ENCODE measurements around the gene VPS4B.
"Not testable (repeated sequence)": the region's sequence is repeated elsewhere in the genome, so short reads cannot be mapped to it uniquely, and the experiment has no call there.

Gene VPS4B

DNA sequence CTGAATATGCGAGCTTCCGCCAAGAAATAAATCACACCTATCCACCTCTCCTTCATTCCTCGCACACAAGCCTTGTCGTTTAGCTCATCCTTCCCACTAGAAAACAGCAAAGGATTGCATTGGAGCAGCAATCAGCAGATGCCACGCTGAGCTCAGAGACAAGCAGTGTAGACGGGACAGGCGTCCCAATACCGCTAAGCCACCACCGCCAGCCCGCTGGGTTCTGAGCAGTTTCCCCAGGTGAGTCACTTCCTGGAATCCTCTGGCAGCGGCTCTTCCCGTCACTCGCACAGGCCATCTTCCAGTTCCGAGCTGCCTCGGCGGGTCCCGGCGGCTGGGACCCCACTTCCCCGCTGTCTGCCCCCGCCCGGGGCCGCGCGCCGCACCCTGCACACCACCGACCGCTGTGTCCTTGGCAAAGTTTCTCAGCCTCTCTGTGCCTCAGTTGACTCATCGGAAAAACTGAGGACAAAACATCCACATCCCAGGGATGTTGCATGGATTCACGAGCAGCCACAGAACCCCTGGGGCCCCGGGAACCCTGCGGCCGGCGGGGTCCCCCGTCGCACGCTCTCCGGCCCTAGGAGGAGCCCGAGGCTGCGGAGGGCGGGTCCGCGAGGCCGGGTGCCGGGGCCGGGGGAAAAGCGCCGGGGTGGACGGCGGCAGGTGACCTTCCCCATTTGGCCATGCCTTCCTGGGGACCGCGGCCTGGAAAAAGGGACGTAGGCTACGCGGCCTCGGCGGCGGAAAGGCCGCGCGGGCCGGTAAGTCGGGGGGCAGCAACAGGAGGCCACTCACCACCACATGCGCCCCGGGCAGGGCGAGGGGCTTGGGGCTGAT, 55.8 kb downstream of the VPS4B start:
- peak; percentile 75 for DNase-seq

GRCh38 chr18:63365876-63366212, 56.4 kb downstream of the VPS4B start:
- DNase-seq = no peak

DNA sequence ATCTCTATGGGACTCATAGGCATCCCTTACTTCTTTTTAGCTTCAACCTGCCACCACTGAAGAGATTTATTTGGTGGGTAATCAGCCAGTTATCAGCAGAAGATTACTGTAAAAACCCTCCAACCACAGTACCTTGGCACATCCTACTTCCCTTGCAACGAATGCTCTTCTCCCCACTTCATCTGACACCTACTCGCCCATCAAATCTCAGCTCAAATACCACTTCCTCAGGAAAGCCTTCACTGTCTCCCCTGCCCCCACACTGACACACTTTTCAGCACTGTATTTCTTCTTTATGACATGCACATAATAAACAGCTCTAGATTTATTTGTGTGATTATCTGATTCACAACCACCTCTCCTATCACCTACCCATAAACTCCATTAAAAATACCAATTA, 58.3 kb downstream of the VPS4B start:
- DNase-seq = peak; percentile 29

DNA sequence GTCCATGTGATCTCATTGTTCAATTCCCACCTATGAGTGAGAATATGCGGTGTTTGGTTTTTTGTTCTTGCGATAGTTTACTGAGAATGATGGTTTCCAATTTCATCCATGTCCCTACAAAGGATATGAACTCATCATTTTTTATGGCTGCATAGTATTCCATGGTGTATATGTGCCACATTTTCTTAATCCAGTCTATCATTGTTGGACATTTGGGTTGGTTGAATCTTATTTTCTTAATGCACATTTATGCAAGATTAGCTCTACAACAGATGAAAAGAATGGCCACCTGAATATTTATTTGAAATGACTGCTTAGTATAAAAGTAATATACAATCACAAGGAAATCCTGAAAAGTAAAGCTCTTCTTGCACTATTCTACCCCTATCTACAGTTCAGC, 58.9 kb downstream of the VPS4B start:
- not testable (repeated sequence) for DNase-seq

GRCh38 chr18:63356272-63356896, 65.9 kb downstream of the VPS4B start:
- DNase-seq = no peak

DNA sequence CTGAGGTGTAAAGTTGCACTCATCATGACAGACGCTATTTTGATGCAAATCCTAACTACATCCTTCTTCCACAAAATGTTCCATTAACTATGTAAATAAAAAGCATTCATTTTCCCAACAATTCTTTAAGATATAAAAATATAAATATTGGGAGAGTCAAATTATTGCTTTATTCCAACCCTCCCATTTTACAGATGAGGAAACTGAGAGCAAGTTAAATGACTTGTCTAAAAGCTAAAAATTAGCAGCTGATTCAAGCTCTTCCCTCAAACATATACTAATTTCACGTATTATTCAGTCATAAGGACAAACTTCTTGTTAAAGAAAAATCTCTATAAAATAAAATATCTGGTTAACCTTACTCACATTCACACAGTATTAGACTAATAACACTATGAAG, 72.0 kb downstream of the VPS4B start:
- DNase-seq = no peak

- DNase-seq = no peak
Observed at GRCh38 chr18:63348508-63349136, 73.7 kb downstream of the VPS4B start.

- no peak for DNase-seq
Observed at GRCh38 chr18:63346480-63347183, 75.6 kb downstream of the VPS4B start.

- no peak for DNase-seq
Observed at GRCh38 chr18:63346031-63346430, 76.2 kb downstream of the VPS4B start.

- no peak for DNase-seq
Observed at GRCh38 chr18:63344918-63345317, 77.4 kb downstream of the VPS4B start.

- DNase-seq = no peak
Observed at GRCh38 chr18:63344263-63344662, 78.0 kb downstream of the VPS4B start.

DNA sequence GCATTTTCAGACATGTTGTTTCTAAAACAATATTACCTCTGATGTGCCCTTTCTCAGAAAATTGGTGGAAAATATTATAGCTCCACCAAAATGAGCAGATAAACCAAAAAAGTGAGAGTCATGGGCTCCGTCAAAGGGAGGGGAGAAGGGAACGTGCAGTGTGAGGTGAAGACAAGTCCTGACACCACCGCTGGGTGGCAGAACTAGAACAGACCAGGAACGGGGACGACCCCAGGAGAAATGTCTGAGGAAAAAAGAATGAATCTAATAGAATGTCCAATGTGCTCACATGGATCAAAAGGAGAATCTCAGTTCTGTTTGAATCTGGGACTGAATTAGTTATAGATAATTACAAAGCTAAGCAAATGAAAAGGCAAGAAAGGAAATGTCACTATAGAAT, 80.1 kb downstream of the VPS4B start:
- DNase-seq = peak; percentile 30

DNA sequence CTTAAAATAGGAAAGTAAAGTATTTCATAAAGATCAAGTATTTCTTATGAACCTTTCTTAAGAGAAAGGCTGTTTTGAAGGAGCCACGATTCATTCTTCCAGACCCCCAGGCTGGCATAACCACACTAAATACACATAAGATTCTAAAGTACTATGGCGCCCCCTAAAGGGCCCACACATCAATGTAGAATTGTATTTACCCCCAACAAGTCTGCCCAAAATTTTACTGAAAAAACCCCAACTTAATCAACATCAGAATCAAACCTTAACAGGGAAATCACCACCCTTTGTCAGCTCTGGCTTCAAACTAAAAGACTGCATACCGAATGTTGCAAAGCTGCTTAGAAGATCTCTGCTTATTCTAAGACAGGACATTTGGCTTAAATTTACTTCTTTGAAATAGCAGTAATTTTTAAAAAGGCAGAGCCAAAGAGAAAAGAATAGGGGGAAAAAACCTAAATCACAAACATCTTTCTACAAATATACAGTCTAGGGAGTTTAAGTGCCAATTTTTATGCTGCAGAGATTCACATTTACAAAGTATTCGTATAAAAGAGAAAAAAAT, 82.3 kb downstream of the VPS4B start:
- peak; percentile 25 for DNase-seq

Data from activated naive CD4-positive, alpha-beta T cell treated with Interleukin-2 at 50 U/mL for 16 hours (primary cell).